NCI-H82 treated with DMSO at 0.1 percent for 48 hours (cell line): Measurements from ENCODE around the gene TIMP2.
"Not testable (repeated sequence)": the region's sequence is repeated elsewhere in the genome, so short reads cannot be mapped to it uniquely, and the experiment has no call there.

Experiments
- DNase-seq: peaks from one replicate; lab custom pipeline; 2025; ENCODE audit not compliant: unreplicated experiment; lab: John Stamatoyannopoulos, UW

The TIMP2 gene

DNA sequence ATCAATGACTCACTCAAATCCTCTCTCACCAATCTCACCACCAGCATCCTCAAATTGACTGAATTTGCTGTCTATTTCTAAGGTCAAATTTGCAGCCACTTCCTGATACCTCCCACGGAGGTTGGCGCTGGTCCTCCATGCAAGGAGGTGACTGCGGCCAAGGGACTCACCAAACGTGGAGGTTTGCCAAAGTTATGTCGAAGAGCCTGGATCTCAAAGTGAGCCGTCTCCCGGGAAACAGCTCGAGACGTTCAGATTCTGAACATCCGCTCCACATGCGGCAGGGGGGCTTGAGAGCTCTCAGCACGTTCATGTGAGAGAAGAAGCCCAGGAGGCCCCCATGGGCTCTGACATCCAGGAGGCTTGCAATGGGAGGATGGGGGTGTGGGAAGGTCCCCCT, 31.9 kb upstream of the TIMP2 start:
- DNase-seq, result no peak

GRCh38 chr17:78956254-78956653, 31.1 kb upstream of the TIMP2 start:
- DNase-seq, result no peak

GRCh38 chr17:78954684-78955083, 29.5 kb upstream of the TIMP2 start:
- DNase-seq, result no peak

DNA sequence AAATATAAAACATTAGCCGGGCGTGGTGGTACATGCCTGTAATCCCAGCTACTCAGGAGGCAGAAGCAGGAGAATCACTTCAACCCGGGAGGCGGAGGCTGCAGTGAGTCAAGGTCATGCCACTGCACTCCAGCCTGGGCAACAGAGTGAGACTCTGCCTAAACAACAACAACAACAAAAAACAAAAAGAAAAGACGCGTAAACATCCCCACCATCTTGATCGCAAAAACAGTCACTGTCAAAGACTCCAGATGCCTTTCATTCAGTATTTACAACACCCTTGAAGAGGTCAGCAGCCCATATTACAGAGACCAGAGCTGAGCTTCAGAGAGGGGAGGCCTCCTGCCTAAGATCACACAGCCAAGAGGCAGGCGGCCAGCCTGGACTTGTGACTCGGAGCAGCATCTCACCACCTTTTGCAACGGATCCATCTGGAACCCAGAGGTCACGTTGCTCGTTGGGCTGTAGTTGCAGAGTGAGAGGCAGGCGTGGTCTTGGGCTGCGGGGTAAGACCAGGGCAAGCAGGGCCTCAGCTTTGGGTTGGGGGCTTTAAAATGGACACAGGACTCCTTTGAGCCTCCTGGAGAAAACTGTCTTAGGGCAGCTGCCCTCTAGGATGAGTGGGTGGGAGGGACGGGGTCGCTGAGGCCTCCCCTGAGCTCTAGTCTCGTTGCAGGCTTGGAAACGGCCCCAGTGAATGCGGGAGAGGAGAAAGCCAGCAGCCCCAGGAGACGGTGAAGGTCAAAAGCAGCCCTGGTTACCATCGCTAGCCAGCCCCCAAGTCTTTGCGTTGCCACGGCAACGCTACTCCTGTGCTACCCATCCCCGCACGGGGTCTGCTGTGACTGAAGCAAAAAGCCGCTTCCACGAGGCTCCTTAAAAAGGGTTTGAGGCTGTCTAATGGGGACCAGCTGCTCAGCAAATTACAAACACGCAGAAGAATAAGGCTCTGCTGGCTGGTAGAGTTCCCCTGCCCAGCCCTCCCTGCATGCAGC, 28.5 kb upstream of the TIMP2 start:
- no peak for DNase-seq

DNA sequence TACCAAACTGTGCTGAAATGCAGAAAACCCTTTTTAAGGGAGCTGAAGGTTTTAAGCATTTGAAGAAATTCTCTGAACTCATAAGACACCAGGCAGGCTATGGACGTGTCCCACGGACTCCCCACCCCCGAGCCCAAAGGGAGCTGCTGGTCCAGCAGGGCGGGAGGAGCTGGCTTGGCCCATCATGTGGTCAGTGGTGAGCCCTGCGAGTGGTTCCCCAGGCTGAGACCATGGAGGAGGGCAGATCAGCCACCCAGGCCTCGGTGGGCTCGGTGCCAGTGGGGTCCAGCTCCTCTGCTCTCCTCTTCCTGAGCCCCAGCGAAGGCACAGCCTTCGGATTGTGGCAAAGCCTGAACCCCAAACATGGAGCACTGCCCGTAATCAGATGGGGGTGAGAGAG, 27.5 kb upstream of the TIMP2 start:
- DNase-seq, result no peak

- no peak for DNase-seq
These were observed 26.9 kb upstream of the TIMP2 start for GRCh38 chr17:78951967-78952551.

DNA sequence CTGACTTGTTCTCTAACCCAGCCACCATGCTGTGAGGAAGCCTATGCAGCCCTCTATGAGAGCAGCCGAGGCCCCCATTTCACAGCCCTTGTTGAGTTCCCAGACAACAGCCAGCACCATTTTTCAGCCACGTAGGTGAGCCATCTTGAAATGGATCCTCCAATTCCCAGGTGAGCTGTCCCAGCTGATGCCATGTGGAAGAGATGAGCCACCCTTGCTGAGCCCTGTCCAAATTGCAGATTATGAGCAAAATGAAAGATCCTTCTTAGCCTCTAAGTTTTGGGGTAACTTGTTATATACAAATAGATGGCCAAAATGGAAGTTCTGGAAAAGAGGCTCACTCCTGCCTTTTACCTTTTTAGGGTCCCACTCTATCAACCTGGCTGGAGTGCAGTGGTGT, 25.7 kb upstream of the TIMP2 start:
- no peak for DNase-seq

GRCh38 chr17:78947235-78948149, 22.3 kb upstream of the TIMP2 start:
- no peak for DNase-seq

- DNase-seq, result no peak
These were observed 21.4 kb upstream of the TIMP2 start for GRCh38 chr17:78946631-78947030.

DNA sequence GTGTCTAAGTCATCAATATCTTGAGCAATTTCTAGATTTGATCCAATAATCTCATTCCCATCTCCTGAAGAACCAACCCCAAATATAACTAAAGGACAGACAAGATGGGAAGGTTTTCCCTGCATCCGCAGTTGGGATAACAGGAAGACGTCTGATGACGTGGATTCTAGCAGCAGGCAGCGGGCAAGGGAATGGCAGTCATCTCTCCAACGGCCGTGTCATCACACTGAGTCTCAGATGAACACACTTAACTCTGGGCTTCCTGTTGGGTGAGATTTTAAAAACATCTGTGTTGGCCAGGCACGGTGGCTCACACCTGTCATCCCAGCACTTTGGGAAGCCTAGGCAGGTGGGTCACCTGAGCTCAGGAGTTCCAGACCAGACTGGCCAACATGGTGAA, 20.9 kb upstream of the TIMP2 start:
- DNase-seq, result no peak

- not testable (repeated sequence) for DNase-seq
These were observed 20.3 kb upstream of the TIMP2 start for GRCh38 chr17:78945455-78945854.

DNA sequence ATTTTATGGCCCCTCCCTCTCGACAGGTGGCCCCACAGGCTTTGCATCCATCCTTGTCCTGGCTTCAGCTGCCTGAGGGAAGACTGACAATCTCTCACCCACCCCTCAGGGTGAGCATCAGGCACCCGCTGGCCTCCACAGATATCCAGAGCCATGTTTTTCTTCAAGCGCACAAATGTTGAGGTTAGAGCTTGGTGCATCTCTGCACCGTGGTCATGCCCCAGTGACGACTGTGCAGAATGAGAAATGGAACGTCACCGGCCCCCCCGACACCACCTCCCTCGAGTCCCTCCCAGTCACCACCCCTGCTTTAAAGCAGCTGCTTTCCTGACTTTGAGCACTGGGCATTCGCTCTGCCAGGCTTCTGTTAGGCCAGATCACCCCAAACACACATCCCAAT, 19.8 kb upstream of the TIMP2 start:
- DNase-seq, result no peak

GRCh38 chr17:78944026-78944425, 18.8 kb upstream of the TIMP2 start:
- DNase-seq, result no peak

GRCh38 chr17:78940708-78941107, 15.5 kb upstream of the TIMP2 start:
- no peak for DNase-seq

DNA sequence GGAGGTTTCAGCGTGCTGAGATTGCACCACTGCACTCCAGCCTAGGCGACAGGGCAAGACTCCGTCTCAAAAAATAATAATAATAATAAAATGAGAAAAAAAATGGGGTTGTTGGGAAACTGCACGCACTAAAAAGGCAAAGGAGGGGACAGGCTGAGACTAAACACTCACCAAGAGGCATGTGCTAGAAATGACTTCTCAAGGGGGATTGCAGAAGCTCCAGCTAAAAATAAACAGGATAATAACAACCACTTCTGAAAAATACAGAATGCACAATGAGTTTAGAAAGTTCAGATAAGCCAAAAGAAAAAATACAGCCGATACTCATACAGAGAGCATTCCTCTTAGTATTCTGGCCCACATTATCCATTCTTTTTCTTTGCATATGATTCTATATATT, 15.1 kb upstream of the TIMP2 start:
- DNase-seq, result no peak

GRCh38 chr17:78939615-78940014, 14.4 kb upstream of the TIMP2 start:
- DNase-seq, result no peak

DNA sequence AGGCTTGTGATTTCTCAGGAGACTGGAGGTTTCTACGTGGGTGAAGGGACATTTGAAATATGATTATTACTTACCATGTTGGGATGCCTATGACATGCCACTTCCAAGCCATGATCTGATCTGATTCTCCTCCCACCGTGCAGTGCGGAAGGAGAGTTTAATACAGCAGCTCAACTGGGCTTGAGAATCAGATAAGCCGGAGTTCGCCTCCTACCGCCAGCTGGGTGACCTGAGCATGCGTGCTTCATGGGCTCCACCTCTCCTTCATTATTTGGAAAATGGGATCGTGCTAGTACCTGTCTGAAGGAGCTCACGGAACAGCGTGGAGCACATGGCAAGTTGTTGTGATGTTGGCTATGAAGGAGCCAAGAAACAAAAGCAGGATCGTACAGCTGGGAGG, 12.4 kb upstream of the TIMP2 start:
- no peak for DNase-seq

DNA sequence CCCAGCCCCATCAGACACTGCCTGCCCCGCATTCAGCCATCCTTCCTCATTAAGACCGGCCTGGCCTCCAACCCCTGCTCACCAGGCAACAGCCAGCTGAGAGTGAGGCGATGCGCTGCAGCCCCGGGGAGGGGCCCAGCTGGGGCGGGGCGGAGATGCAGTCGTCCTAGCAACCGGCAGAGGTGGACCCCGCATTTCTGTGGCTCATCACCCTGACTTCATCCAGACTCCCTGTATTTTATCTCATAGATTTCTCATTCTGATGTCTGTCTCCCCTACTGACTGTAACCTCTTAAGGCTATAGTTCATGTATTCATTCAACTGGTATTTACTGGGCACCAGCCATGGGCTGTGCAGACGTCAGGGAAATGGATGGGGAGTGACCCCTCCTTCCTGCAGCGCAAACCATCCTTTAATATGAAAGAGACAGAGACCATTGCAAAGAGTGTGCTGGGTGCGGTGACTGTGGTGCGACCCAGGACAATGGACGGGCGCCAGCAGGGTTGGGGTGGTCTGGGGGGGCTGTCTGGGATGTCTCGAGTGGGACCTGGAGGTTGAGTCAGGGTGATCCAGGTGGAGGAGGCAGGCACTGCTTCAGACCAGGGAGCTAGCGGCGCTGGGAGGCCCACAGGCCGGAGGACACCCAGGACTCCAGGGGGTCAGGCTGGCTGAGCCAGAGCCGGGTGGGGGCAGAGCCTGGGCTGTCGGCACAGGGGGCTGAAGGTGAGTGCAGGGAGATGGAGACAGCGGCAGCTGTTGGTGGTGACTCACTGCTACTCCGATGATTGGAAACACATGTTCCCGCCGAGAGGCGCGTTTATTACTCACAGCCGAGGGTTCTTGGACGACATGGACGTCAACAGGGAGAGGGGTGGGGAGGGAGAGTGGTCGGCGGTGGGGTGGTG, 10.5 kb upstream of the TIMP2 start:
- DNase-seq, result no peak

GRCh38 chr17:78934681-78935418, 9.7 kb upstream of the TIMP2 start:
- no peak for DNase-seq
